ENCODE measurements around the gene PLA2G2C. TPM values are rescaled to one million over a fixed set of nuclear protein-coding genes. Genes with fewer than 3 reads are reported as not detected.

The PLA2G2C gene
- total RNA-seq, 1 donor from 2014 or later: not detected

GRCh38 chr1:20141001-20141400, 45.3 kb downstream of the PLA2G2C start:
- DNase-seq (ENCODE audit: low read depth) (no peak), FAIRE-seq (no peak)
- Histone ChIP-seq H3K9ac (ENCODE audit: low read length) (no peak overlapping the region), H3K4me2 (ENCODE audit: low read length) (no peak overlapping the region), H3K27me3 (ENCODE audit: insufficient read depth, low read length) (peaks cover 3% of the 10 kb centered on the region), H3K36me3 (ENCODE audit: insufficient read depth, low read length) (no peaks in the 10 kb centered on the region), H3K4me3 (ENCODE audit: insufficient read depth, low read depth, low read length) (no peak overlapping the region), H3K27ac (ENCODE audit: low read depth, low read length) (no peak overlapping the region), H4K20me1 (ENCODE audit: insufficient read depth, low read length) (no peaks in the 10 kb centered on the region), H3K79me2 (ENCODE audit: insufficient read depth, low read length) (no peaks in the 10 kb centered on the region), H3K4me1 (ENCODE audit: insufficient read depth, low read length) (no peaks in the 10 kb centered on the region), H3K9me3 (ENCODE audit: insufficient read depth, low read depth, low read length) (no peaks in the 10 kb centered on the region), H2AFZ (ENCODE audit: low read depth, low read length) (no peak overlapping the region)
- Mint-ChIP-seq H3K27ac (ENCODE audit: unreplicated experiment) (no peak overlapping the region), H3K27me3 (ENCODE audit: low read depth, unreplicated experiment) (peaks cover 34% of the 10 kb centered on the region), H3K4me3 (ENCODE audit: unreplicated experiment) (no peak overlapping the region), H3K9me3 (ENCODE audit: unreplicated experiment) (peaks cover 4% of the 10 kb centered on the region), H3K4me1 (ENCODE audit: low read depth, unreplicated experiment) (no peaks in the 10 kb centered on the region), H3K36me3 (ENCODE audit: low read depth, unreplicated experiment) (no peaks in the 10 kb centered on the region)
- TF ChIP-seq EZH2 (IDR thresholded peaks at IDR 0.05; ENCODE audit: insufficient read depth, low read length) (no peak), CTCF (IDR thresholded peaks at IDR 0.05; ENCODE audit: insufficient read depth, low read depth, low read length) (no peak)

GRCh38 chr1:20139776-20140612, 46.3 kb downstream of the PLA2G2C start:
- Mint-ChIP-seq H3K4me1 (ENCODE audit: low read depth, unreplicated experiment) (no peaks in the 10 kb centered on the region), H3K27ac (ENCODE audit: unreplicated experiment) (no peak overlapping the region), H3K9me3 (ENCODE audit: unreplicated experiment) (peaks cover 5% of the 10 kb centered on the region), H3K27me3 (ENCODE audit: low read depth, unreplicated experiment) (peaks cover 34% of the 10 kb centered on the region), H3K4me3 (ENCODE audit: unreplicated experiment) (no peak overlapping the region), H3K36me3 (ENCODE audit: low read depth, unreplicated experiment) (no peaks in the 10 kb centered on the region)
- no peaks in the 10 kb centered on the region for H3K4me1 ChIP-seq (ENCODE audit: insufficient read depth, low read length)
- TF ChIP-seq CTCF (IDR thresholded peaks at IDR 0.05; ENCODE audit: insufficient read depth, low read depth, low read length) (no peak), EZH2 (IDR thresholded peaks at IDR 0.05; ENCODE audit: insufficient read depth, low read length) (no peak)
- peaks cover 3% of the 10 kb centered on the region for H3K27me3 ChIP-seq (ENCODE audit: insufficient read depth, low read length)
- no peaks in the 10 kb centered on the region for H3K9me3 ChIP-seq (ENCODE audit: insufficient read depth, low read depth, low read length)
- no peak overlapping the region for H3K4me2 ChIP-seq (ENCODE audit: low read length)
- H4K20me1 ChIP-seq (ENCODE audit: insufficient read depth, low read length): no peaks in the 10 kb centered on the region
- no peaks in the 10 kb centered on the region for H3K79me2 ChIP-seq (ENCODE audit: insufficient read depth, low read length)
- H3K4me3 ChIP-seq (ENCODE audit: insufficient read depth, low read depth, low read length): no peak overlapping the region
- H3K27ac ChIP-seq (ENCODE audit: low read depth, low read length): no peak overlapping the region
- DNase-seq (ENCODE audit: low read depth): no peak
- no peak overlapping the region for H2AFZ ChIP-seq (ENCODE audit: low read depth, low read length)
- no peak overlapping the region for H3K9ac ChIP-seq (ENCODE audit: low read length)
- FAIRE-seq: no peak
- H3K36me3 ChIP-seq (ENCODE audit: insufficient read depth, low read length): no peaks in the 10 kb centered on the region

GRCh38 chr1:20138961-20139550, 47.3 kb downstream of the PLA2G2C start, which contains the start of gene PLA2G2F:
Gene PLA2G2F, plus strand, starts transcription at chr1:20139323. Its CDS starts 105 bp downstream, at chr1:20139428.
- no peak within 1 kb of the TSS for H3K9ac ChIP-seq (ENCODE audit: low read length)
- no peaks in the 10 kb centered on the region for H3K4me1 Mint-ChIP-seq (ENCODE audit: low read depth, unreplicated experiment)
- peaks cover 3% of the 10 kb centered on the region for H3K27me3 ChIP-seq (ENCODE audit: insufficient read depth, low read length)
- no peak within 1 kb of the TSS for H3K4me3 Mint-ChIP-seq (ENCODE audit: unreplicated experiment)
- no peak within 1 kb of the TSS for H3K4me3 ChIP-seq (ENCODE audit: insufficient read depth, low read depth, low read length)
- FAIRE-seq (no peak), DNase-seq (ENCODE audit: low read depth) (no peak)
- no peaks in the 10 kb centered on the region for H3K9me3 ChIP-seq (ENCODE audit: insufficient read depth, low read depth, low read length)
- H3K36me3 Mint-ChIP-seq (ENCODE audit: low read depth, unreplicated experiment): no peaks in the 10 kb centered on the region
- H3K27ac ChIP-seq (ENCODE audit: low read depth, low read length): no peak within 1 kb of the TSS
- H3K4me1 ChIP-seq (ENCODE audit: insufficient read depth, low read length): no peaks in the 10 kb centered on the region
- H3K27me3 Mint-ChIP-seq (ENCODE audit: low read depth, unreplicated experiment): peaks cover 33% of the 10 kb centered on the region
- peaks cover 5% of the 10 kb centered on the region for H3K9me3 Mint-ChIP-seq (ENCODE audit: unreplicated experiment)
- H3K4me2 ChIP-seq (ENCODE audit: low read length): no peak within 1 kb of the TSS
- no peak within 1 kb of the TSS for H2AFZ ChIP-seq (ENCODE audit: low read depth, low read length)
- H3K36me3 ChIP-seq (ENCODE audit: insufficient read depth, low read length): no peaks in the 10 kb centered on the region
- H4K20me1 ChIP-seq (ENCODE audit: insufficient read depth, low read length): no peaks in the 10 kb centered on the region
- TF ChIP-seq EZH2 (IDR thresholded peaks at IDR 0.05; ENCODE audit: insufficient read depth, low read length) (no peak), CTCF (IDR thresholded peaks at IDR 0.05; ENCODE audit: insufficient read depth, low read depth, low read length) (no peak)
- H3K27ac Mint-ChIP-seq (ENCODE audit: unreplicated experiment): no peak within 1 kb of the TSS
- H3K79me2 ChIP-seq (ENCODE audit: insufficient read depth, low read length): no peaks in the 10 kb centered on the region
